ENCODE measurements around the gene ADRA1B.

DNA sequence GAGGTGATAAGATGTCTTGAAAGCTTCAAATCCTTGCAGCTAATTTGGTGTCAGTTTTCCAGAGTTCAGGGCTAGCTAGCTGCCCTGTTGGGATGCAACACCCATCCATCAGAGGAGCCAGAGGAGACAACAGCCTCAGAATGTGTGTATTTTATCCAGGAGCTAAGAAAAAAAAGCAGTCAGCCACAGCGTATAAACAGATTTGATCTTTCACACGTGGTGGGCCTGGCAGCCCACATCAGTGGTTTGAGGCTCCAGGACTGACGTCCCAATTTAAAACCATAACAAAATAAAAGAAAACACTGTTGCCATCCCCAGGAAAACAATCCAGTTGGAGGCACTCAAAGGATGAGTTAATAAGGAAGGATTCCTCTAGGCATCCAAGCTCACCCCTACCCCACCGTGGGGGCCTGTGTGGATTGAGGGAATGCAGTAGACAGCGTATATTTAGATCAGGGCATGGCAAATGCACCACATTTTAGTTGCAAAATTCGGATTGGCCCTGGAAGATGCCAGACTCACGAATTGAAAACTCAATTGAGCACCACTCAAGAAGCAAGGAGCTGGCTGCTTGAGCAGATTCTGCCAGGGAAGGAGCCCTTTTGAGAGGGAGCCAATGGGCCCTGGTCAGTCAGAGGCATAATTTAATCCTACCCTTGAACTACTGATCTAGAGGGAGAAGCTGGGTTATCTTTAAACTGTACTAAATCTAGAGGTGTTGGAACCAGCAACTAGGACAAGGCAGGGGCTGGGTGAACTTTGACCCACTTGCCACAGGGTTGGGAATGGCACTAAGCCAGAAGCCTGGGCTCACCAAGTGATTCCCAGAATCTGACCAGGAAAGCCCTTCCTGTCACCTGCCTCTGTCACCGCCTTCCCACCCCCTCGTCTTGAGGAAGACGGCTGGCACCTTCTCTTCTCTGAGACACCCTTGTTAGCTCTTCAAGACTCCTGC is 17.5 kb downstream of the ADRA1B start:
- TF ChIP-seq TAF1 (IDR thresholded peaks at IDR 0.05; ENCODE audit: low read depth) (no peak), EP300 (IDR thresholded peaks at IDR 0.05; ENCODE audit: borderline replicate concordance) (no peak)
